Sigmoid colon (tissue), 4 donors: ENCODE results near the gene VPS26C.

Experiments
- CTCF ChIP-seq, 4 experiments: fragments of 450-650 bp in 3 of 4; fragments of 200-600 bp in 1 of 4; IDR thresholded peaks; one replicate each; pipeline ENCODE4 v1.5.1; 2016 to 2019; ENCODE audit warnings: antibody characterized with exemption in 4 of 4, mild to moderate bottlenecking in 3 of 4, moderate library complexity in 2 of 4
- EP300 ChIP-seq, 4 donors: sonication (generic); formaldehyde crosslinking; IDR thresholded peaks; one replicate each; pipeline ENCODE4 v1.6.1; 2017; ENCODE audit warnings: antibody characterized with exemption in 4 of 4
- POLR2A ChIP-seq, 2 donors: fragments of 450-650 bp; IDR thresholded peaks; one replicate each; pipeline ENCODE4 v1.6.1; 2016; ENCODE audit warnings: antibody characterized with exemption in 2 of 2, mild to moderate bottlenecking in 2 of 2, moderate library complexity in 2 of 2
- POLR2AphosphoS5 ChIP-seq, 4 donors: sonication (generic); formaldehyde crosslinking; IDR thresholded peaks; one replicate each; pipeline ENCODE4 v1.6.1; 2017; ENCODE audit warnings: antibody characterized with exemption in 4 of 4

- TF ChIP-seq POLR2AphosphoS5 (IDR thresholded peaks at IDR 0.05) (no peak), CTCF (IDR thresholded peaks at IDR 0.05) (no peak), POLR2A (IDR thresholded peaks at IDR 0.05) (no peak), EP300 (IDR thresholded peaks at IDR 0.05) (no peak)
Measured at GRCh38 chr21:37237346-37237745, 29.8 kb downstream of the VPS26C start.
